Immature natural killer cell (primary cell): ENCODE data around the gene MLX. TPM values are rescaled to one million over a fixed set of nuclear protein-coding genes. Genes with fewer than 3 reads are reported as not detected.
"Not testable (repeated sequence)": the region's sequence is repeated elsewhere in the genome, so short reads cannot be mapped to it uniquely, and the experiment has no call there.

ENCODE experiments used
- DNase-seq, 3 donors: peaks; one replicate each; pipeline ENCODE4 v3.0.0; 2022; ENCODE audit warnings: mixed read lengths in 1 of 3
- H3K27ac Mint-ChIP-seq, 6 donors: one replicate each; pipeline ENCODE4 v1.8.0; 2020; ENCODE audit warnings: mixed read lengths in 6 of 6, mild to moderate bottlenecking in 5 of 6, inconsistent platforms in 4 of 6, moderate library complexity in 3 of 6
- H3K27me3 Mint-ChIP-seq, 3 donors: one replicate each; pipeline ENCODE4 v1.8.0; 2020 to 2021; ENCODE audit warnings: low read depth in 3 of 3, mild to moderate bottlenecking in 3 of 3, mixed read lengths in 3 of 3, moderate library complexity in 3 of 3, inconsistent platforms in 1 of 3
- H3K36me3 Mint-ChIP-seq, 3 donors: one replicate each; pipeline ENCODE4 v1.8.0; 2020; ENCODE audit warnings: mixed read lengths in 3 of 3, inconsistent platforms in 2 of 3, mild to moderate bottlenecking in 2 of 3
- H3K4me1 Mint-ChIP-seq, 2 donors: one replicate each; pipeline ENCODE4 v1.8.0; 2020; ENCODE audit warnings: inconsistent platforms in 2 of 2, mild to moderate bottlenecking in 2 of 2, mixed read lengths in 2 of 2, moderate library complexity in 1 of 2
- H3K4me3 Mint-ChIP-seq, 5 donors: one replicate each; pipeline ENCODE4 v1.8.0; 2020; ENCODE audit warnings: mild to moderate bottlenecking in 5 of 5, mixed read lengths in 5 of 5, inconsistent platforms in 3 of 5, moderate library complexity in 3 of 5
- H3K9me3 Mint-ChIP-seq, 6 donors: one replicate each; pipeline ENCODE4 v1.8.0; 2020; ENCODE audit warnings: mild to moderate bottlenecking in 6 of 6, mixed read lengths in 6 of 6, inconsistent platforms in 4 of 6, moderate library complexity in 3 of 6
- polyA plus RNA-seq, 3 donors: library from polyadenylated mRNA; unstranded; fragments of 300-500 nt; fragmentation: Illumina TruSeq; gene quantifications; one replicate each; pipeline ENCODE4 v1.2.3, GENCODE V29; 2021

Gene MLX
- polyA plus RNA-seq, 3 donors from 2014 or later, result 25.0 to 41.0 (median 30.5) TPM

DNA sequence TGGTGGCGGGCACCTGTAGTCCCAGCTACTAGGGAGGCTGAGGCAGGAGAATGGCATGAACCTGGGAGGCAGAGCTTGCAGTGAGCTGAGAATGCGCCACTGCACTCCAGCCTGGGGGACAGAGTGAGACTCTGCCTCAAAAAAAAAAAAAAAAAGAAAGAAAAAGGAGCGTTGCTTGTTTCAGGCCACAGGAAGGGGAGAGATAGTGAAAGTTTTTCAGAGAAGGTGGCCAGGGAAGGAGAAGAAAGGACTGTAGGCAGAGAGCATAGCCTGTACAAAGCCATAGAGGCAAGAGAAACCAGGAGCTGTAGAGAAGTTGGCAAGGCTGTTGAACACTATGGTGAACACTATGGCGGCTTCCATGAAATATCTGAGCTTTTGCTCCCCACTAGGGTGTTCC lies 26.3 kb upstream of the MLX start:
- Mint-ChIP-seq H3K4me1 (peaks cover 18% of the 10 kb centered on the region in 2 donors), H3K36me3 (peaks cover 0 to 11% (median 0%) of the 10 kb centered on the region in 3 donors), H3K27ac (peak overlapping the region in 1 of 6 donors; percentile 29)
- H3K4me3 Mint-ChIP-seq, H3K27me3 Mint-ChIP-seq, DNase-seq, H3K9me3 Mint-ChIP-seq: not testable (repeated sequence)

DNA sequence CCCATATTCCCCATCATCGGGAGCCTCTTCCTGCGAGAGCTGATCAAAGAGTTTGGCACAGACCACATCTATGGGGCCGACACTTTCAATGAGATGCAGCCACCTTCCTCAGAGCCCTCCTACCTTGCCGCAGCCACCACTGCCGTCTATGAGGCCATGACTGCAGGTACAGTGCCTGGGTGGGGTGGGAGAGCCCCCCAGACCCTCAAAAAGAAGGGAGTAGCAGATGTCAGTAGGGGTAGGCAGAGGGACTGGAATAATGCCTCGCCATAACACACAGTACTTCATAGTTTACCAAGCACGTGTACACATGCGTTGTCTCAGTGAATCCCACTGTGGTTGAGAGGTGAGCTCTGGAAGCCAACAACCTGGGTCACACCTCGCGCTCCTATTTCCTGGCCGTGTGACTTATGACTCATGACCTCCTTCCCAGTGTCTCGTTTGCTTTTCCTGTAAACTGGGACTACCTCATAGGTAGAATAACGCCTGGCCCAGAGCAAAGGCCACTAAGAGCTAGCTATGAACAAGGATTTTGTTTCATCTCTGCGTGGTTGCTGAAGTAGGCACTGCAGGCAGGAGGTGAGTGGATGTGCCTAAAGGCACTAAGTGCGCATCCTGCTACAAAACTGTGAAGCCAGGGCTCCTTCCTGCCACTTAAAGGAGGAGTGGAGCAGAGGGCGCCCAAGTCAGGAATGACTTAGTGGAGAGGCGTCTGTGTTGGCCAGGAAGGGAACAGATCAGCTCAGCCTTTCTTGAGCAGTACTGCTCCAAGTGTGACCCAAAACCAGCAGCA lies 25.7 kb upstream of the MLX start:
- H3K36me3 Mint-ChIP-seq, result peaks cover 0 to 11% (median 0%) of the 10 kb centered on the region in 3 donors
- no peak overlapping the region for H3K4me3 Mint-ChIP-seq
- peaks cover 0 to 2% (median 0%) of the 10 kb centered on the region in 3 donors for H3K27me3 Mint-ChIP-seq

DNA sequence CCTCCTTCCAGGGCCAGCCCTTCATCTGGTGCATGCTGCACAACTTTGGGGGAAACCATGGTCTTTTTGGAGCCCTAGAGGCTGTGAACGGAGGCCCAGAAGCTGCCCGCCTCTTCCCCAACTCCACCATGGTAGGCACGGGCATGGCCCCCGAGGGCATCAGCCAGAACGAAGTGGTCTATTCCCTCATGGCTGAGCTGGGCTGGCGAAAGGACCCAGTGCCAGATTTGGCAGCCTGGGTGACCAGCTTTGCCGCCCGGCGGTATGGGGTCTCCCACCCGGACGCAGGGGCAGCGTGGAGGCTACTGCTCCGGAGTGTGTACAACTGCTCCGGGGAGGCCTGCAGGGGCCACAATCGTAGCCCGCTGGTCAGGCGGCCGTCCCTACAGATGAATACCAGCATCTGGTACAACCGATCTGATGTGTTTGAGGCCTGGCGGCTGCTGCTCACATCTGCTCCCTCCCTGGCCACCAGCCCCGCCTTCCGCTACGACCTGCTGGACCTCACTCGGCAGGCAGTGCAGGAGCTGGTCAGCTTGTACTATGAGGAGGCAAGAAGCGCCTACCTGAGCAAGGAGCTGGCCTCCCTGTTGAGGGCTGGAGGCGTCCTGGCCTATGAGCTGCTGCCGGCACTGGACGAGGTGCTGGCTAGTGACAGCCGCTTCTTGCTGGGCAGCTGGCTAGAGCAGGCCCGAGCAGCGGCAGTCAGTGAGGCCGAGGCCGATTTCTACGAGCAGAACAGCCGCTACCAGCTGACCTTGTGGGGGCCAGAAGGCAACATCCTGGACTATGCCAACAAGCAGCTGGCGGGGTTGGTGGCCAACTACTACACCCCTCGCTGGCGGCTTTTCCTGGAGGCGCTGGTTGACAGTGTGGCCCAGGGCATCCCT lies 23.5 kb upstream of the MLX start:
- H3K36me3 Mint-ChIP-seq, result peaks cover 0 to 11% (median 0%) of the 10 kb centered on the region in 3 donors
- no peak overlapping the region for H3K4me3 Mint-ChIP-seq
- H3K27ac Mint-ChIP-seq, result no peak overlapping the region
- H3K9me3 Mint-ChIP-seq, result peaks cover 0 to 2% (median 0%) of the 10 kb centered on the region in 6 donors
- no peak for DNase-seq
- H3K4me1 Mint-ChIP-seq, result peaks cover 0 to 3% of the 10 kb centered on the region in 2 donors
- H3K27me3 Mint-ChIP-seq, result peaks cover 0 to 2% (median 0%) of the 10 kb centered on the region in 3 donors

More for the DNA sequence above, 25.7 kb upstream of the MLX start:
- Mint-ChIP-seq H3K4me1 (peaks cover 14% of the 10 kb centered on the region in 2 donors), H3K27ac (peak overlapping the region in 2 of 6 donors; percentile 26 to 62), H3K9me3 (peaks cover 0 to 2% (median 0%) of the 10 kb centered on the region in 6 donors)
- DNase-seq, result no peak

DNA sequence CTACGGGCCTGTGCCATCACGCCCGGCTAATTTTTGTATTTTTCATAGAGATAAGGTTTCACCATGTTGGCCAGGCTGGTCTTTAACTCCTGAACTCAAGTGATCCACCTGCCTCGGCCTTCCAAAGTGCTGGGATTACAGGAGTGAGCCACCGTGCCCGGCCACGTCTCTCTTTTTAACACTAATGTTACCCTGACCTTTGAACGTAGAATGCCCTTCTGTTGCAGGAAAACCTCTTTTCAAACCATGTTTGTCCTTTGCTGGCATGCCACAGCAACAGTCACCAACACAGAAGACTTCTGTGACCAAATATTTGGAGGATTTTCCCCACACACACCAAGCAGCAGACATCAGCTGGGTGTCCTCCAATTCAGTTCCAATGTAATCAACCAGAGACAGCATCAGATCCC lies 22.0 kb upstream of the MLX start:
- peak overlapping the region in 2 of 6 donors; percentile 18 to 67 for H3K27ac Mint-ChIP-seq
- no peaks in the 10 kb centered on the region for H3K9me3 Mint-ChIP-seq
- H3K27me3 Mint-ChIP-seq, result peaks cover 0 to 2% (median 0%) of the 10 kb centered on the region in 3 donors

DNA sequence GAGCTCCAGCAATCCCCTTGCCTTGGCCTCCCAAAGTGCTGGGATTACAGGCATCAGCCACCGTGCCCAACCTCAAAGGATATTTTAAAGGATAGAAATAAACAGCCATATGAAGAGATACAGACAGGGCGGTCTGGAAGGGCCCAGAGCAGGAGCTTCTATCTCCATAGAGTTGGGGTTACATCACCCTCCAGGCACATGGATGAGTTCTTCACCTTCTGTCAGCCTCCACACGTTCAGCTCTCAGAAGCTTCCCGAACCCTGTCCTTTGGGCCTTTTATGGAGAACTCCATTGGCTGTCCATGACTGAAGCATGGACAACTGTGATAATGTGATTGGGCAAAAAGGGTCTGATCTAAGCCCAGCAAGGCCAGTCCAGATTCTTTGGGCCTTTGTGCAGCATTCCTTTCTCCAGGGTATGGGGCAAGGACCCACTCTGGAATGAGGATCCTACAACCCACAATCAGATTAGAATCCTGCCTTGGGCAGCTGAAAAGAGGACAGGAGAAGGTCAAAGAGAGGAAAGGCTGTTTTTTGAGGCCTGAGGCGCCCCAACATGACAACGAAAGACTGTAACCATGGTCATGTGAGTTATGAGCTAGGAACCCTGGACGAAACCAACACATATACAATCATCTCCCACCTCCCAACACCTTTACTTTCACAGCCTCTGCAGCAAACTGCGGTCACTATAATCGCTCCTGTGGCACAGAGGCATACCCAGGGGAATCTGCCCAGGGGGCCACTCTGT lies 21.0 kb upstream of the MLX start:
- H3K36me3 Mint-ChIP-seq, H3K4me3 Mint-ChIP-seq, H3K9me3 Mint-ChIP-seq, DNase-seq, H3K4me1 Mint-ChIP-seq, H3K27ac Mint-ChIP-seq, H3K27me3 Mint-ChIP-seq: not testable (repeated sequence)

More for the DNA sequence above, 22.0 kb upstream of the MLX start:
- Mint-ChIP-seq H3K4me1 (peaks cover 7 to 8% of the 10 kb centered on the region in 2 donors), H3K36me3 (peaks cover 0 to 6% (median 0%) of the 10 kb centered on the region in 3 donors), H3K4me3 (no peak overlapping the region)
- DNase-seq, result no peak

DNA sequence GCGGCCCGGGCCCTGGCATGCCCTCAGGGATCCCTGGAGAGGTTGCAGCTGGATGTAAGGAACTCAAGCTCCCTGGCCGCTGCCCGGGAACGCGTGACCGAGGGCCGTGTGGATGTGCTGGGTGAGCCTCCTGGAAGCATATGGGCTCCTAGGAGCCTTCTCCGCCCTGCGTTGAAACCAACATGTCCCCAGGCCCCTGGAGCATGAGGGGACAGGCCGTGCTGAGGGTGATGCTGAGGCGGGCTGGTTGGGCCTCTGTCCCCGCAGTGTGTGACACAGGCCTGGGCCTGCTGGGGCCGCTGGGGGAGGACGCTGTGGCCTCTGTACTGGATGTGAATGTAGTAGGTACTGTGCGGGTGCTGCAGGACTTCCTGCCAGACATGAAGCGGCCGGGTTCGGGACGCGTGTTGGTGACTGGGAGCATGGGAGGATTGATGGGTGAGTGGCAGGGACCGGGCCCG lies 19.9 kb upstream of the MLX start:
- Mint-ChIP-seq H3K27me3 (no peaks in the 10 kb centered on the region), H3K9me3 (no peaks in the 10 kb centered on the region), H3K4me1 (peaks cover 8 to 12% of the 10 kb centered on the region in 2 donors), H3K27ac (no peak overlapping the region), H3K4me3 (no peak overlapping the region), H3K36me3 (peaks cover 0 to 3% (median 0%) of the 10 kb centered on the region in 3 donors)
- DNase-seq, result no peak

DNA sequence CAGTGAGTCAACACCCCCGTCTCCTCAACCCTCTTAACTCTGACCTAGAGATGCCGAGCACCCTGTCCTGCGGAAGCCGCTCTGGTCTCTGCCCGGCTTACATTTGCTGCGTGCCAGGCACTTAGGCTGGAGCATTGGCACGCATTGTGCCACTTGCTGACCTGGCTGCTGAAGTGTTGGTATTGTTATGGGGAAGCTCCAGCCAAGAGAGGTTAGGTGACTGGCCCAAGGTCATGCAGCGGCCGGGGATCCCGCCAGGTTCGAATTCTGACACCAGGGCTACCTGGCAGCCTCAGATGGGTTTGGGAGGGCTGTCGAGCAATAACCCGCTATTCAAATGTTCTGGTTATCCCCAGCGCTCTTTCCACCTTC lies 19.2 kb upstream of the MLX start:
- DNase-seq, result no peak
- H3K4me3 Mint-ChIP-seq, result peak overlapping the region in 1 of 5 donors; percentile 18
- no peaks in the 10 kb centered on the region for H3K9me3 Mint-ChIP-seq
- H3K4me1 Mint-ChIP-seq, result peaks cover 8 to 12% of the 10 kb centered on the region in 2 donors
- H3K27ac Mint-ChIP-seq, result no peak overlapping the region
- no peaks in the 10 kb centered on the region for H3K27me3 Mint-ChIP-seq
- peaks cover 0 to 3% (median 0%) of the 10 kb centered on the region in 3 donors for H3K36me3 Mint-ChIP-seq

DNA sequence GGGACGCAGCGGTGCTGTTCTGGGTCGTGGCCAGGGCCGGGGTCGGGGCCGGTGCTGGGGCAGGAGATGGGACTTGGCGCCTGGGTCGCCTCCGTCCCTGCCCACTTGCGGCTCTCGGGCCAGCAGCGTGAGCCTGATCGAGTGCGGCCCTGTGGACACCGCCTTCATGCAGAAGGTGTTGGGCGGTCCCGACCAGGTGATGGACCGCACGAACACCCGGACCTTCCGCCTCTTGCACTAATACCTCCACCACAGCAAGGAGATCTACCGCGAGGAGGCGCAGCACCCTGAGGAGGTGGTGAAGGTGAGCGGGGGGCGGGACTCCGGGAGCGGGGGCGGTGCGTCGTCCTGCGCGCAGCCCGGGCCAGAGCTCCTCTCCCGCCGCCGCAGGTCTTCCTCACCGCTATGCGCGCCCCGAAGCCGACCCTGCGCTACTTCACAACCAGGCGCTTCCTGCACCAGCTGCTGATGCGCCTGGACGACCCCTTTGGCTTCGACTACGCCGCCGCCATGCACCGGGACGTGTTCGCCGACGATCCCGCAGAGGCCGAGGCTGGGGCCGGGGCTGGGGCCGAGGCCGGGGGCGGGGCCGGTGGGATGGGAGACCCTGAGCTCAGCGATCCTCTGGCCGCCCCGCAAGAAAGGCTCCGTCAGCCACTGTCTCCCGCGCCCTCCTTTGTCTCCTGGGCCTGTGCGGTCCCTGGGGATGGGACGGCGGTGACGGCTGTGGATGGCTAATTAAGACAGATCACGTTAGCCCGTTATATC lies 18.6 kb upstream of the MLX start:
- H3K27ac Mint-ChIP-seq, result no peak overlapping the region
- H3K27me3 Mint-ChIP-seq, result no peaks in the 10 kb centered on the region
- no peaks in the 10 kb centered on the region for H3K9me3 Mint-ChIP-seq
- peak; percentile 60 to 72 (median 63) for DNase-seq
- peak overlapping the region in 4 of 5 donors; percentile 46 to 59 (median 52) for H3K4me3 Mint-ChIP-seq
- H3K4me1 Mint-ChIP-seq, result peaks cover 8 to 13% of the 10 kb centered on the region in 2 donors
- H3K36me3 Mint-ChIP-seq, result no peaks in the 10 kb centered on the region

DNA sequence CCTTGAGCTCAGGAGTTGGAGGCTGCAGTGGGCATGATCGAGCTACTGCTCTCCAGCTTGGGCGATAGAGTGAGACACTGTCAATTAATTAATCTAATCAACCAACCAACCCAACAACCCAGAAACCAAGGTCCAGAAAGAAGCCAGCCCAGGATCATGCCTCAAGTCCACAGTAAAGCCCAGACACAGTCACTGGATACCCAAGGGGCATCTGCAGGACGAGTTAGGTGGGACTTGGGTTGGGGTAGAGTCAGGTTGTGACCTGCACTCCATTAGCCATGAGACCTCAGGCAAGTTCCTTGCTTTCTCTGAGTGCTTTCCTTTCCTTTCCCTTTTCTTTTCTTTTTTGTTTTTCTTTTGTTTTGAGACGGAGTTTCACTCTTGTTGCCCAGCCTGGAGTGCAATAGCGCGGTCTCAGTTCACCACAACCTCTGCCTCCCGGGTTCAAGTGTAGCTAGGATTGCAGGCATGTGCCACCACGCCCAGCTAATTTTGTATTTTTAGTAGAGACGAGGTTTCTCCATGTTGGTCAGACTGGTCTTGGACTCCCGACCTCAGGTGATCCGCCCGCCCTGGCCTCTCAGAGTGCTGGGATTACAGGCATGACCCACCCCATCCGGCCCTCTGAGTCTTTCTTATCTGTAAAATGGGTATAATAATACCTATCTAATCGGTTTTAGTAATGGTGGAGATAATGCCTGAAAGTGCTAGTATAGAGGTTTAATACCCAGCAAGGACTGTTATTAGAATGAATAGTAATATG lies 17.7 kb upstream of the MLX start:
- Mint-ChIP-seq H3K36me3 (no peaks in the 10 kb centered on the region), H3K4me3 (peak overlapping the region; percentile 18 to 64 (median 45)), H3K4me1 (peaks cover 8 to 19% of the 10 kb centered on the region in 2 donors), H3K27me3 (peaks cover 0 to 4% (median 2%) of the 10 kb centered on the region in 3 donors), H3K27ac (peak overlapping the region in 1 of 6 donors; percentile 60), H3K9me3 (no peaks in the 10 kb centered on the region)
- no peak for DNase-seq

DNA sequence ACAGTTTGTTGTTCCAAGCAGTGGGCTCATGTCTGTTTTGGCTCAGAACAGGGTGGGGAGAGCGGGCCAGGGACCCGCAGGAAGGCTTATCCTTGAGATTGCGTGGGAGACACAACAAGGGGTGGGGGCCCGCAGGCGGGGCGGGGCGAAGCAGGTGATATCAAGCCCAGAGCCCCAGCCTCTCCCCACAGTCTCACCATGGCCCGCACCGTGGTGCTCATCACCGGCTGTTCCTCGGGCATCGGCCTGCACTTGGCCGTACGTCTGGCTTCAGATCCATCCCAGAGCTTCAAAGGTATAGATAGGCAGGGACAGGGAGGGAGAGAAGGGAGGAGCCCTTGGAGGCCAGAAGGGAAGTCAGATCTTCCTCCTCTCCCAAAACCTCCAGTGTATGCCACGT lies 14.2 kb upstream of the MLX start, which contains the start of gene HSD17B1:
TSS of gene HSD17B1 (plus strand) at position 188 of the 400 bp plus-strand sequence. CDS start at position 199, 11 bp downstream.
- peak within 1 kb of the TSS; percentile 55 to 93 (median 91) for H3K27ac Mint-ChIP-seq
- H3K9me3 Mint-ChIP-seq, H3K27me3 Mint-ChIP-seq, DNase-seq, H3K36me3 Mint-ChIP-seq: not testable (repeated sequence)
- peak within 1 kb of the TSS; percentile 85 to 90 (median 88) for H3K4me3 Mint-ChIP-seq
- H3K4me1 Mint-ChIP-seq, result peaks cover 23 to 28% of the 10 kb centered on the region in 2 donors

DNA sequence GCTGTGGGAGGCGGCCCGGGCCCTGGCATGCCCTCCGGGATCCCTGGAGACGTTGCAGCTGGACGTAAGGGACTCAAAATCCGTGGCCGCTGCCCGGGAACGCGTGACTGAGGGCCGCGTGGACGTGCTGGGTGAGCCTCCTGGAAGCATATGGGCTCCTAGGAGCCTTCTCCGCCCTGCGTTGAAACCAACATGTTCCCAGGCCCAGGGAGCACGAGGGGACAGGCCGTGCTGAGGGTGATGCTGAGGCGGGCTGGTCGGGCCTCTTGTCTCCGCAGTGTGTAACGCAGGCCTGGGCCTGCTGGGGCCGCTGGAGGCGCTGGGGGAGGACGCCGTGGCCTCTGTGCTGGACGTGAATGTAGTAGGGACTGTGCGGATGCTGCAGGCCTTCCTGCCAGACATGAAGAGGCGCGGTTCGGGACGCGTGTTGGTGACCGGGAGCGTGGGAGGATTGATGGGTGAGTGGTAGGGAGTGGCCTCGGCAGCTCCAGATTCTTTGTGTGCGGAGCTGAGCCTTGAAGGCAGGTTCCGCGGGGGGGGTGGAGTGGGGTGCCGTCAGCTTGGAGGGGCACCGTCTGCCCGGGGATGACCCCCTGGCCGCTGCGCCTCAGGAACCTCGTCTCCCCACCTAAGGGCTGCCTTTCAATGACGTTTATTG lies 13.6 kb upstream of the MLX start:
- peak overlapping the region; percentile 85 to 90 (median 88) for H3K4me3 Mint-ChIP-seq

More for the DNA sequence above, 13.6 kb upstream of the MLX start:
- Mint-ChIP-seq H3K36me3 (no peaks in the 10 kb centered on the region), H3K27me3 (peaks cover 0 to 8% (median 4%) of the 10 kb centered on the region in 3 donors), H3K4me1 (peaks cover 23 to 28% of the 10 kb centered on the region in 2 donors), H3K27ac (peak overlapping the region; percentile 55 to 93 (median 91)), H3K9me3 (no peaks in the 10 kb centered on the region)
- no peak for DNase-seq
